Nephron progenitor cell (in vitro differentiated cells): ENCODE measurements around the gene PADI2.

Experiments
- DNase-seq: peaks from one replicate; pipeline ENCODE4 v3.0.0; 2021
- H3K27ac Mint-ChIP-seq: 2 replicates; pipeline ENCODE4 v1.8.0; 2021; ENCODE audit warnings: mild to moderate bottlenecking, moderate library complexity, mixed read lengths
- H3K27me3 Mint-ChIP-seq: 2 replicates; pipeline ENCODE4 v1.8.0; 2021; ENCODE audit warnings: mild to moderate bottlenecking, low read depth, mixed read lengths; ENCODE audit not compliant: poor library complexity
- H3K36me3 Mint-ChIP-seq: 2 replicates; pipeline ENCODE4 v1.8.0; 2021; ENCODE audit warnings: low read depth, mixed read lengths
- H3K4me1 Mint-ChIP-seq: 2 replicates; pipeline ENCODE4 v1.8.0; 2021; ENCODE audit warnings: mixed read lengths
- H3K4me3 Mint-ChIP-seq: 2 replicates; pipeline ENCODE4 v1.8.0; 2021; ENCODE audit warnings: mild to moderate bottlenecking, moderate library complexity, mixed read lengths
- H3K9me3 Mint-ChIP-seq: 2 replicates; pipeline ENCODE4 v1.8.0; 2021; ENCODE audit warnings: mild to moderate bottlenecking, moderate library complexity, mixed read lengths
- TF ChIP-seq, protein P1 (sequence below): fragments of 200-600 bp; sonication (generic); IDR thresholded peaks from 2 replicates; pipeline ENCODE4 v1.5.0; 2021; ENCODE audit warnings: antibody characterized with exemption

The PADI2 gene

DNA sequence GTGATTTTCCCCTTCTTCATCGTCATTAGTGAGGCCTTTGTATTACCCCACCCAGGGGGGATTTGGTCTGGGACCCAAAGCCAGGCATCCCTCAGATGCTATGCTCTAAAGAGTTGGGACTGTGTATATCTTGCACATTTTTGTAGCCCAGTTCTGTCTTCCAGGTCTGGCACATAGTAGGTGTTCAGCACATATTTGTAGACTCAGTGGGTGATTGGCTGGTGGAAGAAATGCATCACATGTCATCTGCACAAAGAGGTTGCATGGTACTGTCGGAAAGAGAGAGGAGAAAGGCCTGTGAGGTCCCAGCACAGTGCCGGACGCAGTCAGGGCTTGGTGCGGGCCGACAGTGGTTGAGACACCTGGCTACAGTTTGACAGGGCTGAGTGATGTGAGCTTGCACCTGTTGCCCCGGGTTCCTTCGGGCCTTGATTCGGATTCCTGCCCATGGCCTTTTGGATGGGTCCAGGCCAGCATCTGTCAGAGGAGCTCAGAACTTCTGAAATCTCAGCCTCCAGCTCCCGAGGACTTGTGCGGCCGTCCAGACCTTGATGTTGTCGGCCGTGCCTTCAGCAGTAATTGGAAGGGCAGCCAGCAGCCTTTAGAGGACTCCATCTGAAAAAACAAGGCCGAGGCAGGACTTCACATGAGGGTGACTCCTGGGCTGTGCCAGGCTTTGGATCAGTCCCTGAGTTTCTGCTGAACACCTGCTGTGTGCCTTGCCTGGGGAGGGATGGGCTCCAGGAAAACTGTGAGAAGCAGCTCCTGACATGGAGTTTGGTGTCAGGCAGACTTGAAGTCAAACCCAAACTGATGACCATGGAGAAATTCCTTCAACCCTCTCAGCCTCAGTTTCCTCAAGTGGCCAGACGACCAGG, 44.8 kb upstream of the PADI2 start:
- TF ChIP-seq, protein P1, sequence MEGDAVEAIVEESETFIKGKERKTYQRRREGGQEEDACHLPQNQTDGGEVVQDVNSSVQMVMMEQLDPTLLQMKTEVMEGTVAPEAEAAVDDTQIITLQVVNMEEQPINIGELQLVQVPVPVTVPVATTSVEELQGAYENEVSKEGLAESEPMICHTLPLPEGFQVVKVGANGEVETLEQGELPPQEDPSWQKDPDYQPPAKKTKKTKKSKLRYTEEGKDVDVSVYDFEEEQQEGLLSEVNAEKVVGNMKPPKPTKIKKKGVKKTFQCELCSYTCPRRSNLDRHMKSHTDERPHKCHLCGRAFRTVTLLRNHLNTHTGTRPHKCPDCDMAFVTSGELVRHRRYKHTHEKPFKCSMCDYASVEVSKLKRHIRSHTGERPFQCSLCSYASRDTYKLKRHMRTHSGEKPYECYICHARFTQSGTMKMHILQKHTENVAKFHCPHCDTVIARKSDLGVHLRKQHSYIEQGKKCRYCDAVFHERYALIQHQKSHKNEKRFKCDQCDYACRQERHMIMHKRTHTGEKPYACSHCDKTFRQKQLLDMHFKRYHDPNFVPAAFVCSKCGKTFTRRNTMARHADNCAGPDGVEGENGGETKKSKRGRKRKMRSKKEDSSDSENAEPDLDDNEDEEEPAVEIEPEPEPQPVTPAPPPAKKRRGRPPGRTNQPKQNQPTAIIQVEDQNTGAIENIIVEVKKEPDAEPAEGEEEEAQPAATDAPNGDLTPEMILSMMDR: no peak
- no peak for DNase-seq
- no peaks in the 10 kb centered on the region for H3K9me3 Mint-ChIP-seq

DNA sequence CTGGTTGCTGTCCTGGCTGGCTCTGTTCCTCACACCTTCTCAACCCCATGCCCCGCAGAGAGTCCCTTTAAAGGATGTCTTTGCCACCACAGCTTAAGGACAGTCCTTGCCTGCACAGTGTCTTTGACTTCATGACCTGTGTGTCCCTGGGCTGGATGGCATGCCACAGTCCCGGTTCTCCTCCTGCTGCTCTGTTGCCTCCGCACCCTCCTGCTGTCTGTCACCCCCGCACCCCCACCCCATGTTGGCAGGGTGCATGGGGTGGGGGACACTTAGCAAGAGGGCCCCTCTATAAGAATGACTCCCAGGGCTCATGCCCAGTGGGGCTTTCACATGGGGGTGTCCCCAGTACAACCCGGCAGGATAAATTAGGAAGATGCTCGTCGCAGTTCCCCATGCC, 44.1 kb upstream of the PADI2 start:
- TF ChIP-seq, protein P1: no peak
- Mint-ChIP-seq H3K36me3 (no peaks in the 10 kb centered on the region), H3K4me3 (no peak overlapping the region), H3K27me3 (peaks cover 18% of the 10 kb centered on the region), H3K9me3 (no peaks in the 10 kb centered on the region), H3K27ac (no peak overlapping the region), H3K4me1 (peaks cover 12% of the 10 kb centered on the region)
- DNase-seq: no peak

More for the DNA sequence above, 44.8 kb upstream of the PADI2 start:
- Mint-ChIP-seq H3K4me1 (peaks cover 17% of the 10 kb centered on the region), H3K27me3 (peaks cover 14% of the 10 kb centered on the region), H3K27ac (no peak overlapping the region), H3K4me3 (no peak overlapping the region), H3K36me3 (no peaks in the 10 kb centered on the region)

DNA sequence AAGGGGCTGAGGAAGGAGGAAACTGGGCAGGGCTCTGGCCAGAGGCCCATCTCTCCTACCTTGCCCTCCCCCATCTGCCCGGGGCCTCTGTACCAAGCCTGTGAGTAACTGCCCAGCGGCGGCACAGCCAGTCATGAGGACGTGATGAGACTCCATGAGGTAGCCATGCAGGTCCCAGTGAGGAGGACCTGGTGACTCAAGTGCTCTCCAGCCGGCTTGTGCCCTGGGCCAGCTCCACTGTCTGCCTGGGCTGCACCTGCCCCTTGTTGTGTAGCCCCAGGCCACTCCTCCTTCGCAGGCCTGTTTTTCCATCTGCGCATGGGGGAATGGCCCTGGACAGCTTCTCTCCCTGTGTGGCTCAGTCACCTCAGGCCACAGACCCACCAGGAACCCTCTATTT, 43.7 kb upstream of the PADI2 start:
- peaks cover 18% of the 10 kb centered on the region for H3K27me3 Mint-ChIP-seq
- no peak overlapping the region for H3K27ac Mint-ChIP-seq
- H3K4me3 Mint-ChIP-seq: no peak overlapping the region
- H3K4me1 Mint-ChIP-seq: peaks cover 12% of the 10 kb centered on the region
- H3K36me3 Mint-ChIP-seq: no peaks in the 10 kb centered on the region
- TF ChIP-seq, protein P1: no peak
- no peak for DNase-seq
- peaks cover 3% of the 10 kb centered on the region for H3K9me3 Mint-ChIP-seq

DNA sequence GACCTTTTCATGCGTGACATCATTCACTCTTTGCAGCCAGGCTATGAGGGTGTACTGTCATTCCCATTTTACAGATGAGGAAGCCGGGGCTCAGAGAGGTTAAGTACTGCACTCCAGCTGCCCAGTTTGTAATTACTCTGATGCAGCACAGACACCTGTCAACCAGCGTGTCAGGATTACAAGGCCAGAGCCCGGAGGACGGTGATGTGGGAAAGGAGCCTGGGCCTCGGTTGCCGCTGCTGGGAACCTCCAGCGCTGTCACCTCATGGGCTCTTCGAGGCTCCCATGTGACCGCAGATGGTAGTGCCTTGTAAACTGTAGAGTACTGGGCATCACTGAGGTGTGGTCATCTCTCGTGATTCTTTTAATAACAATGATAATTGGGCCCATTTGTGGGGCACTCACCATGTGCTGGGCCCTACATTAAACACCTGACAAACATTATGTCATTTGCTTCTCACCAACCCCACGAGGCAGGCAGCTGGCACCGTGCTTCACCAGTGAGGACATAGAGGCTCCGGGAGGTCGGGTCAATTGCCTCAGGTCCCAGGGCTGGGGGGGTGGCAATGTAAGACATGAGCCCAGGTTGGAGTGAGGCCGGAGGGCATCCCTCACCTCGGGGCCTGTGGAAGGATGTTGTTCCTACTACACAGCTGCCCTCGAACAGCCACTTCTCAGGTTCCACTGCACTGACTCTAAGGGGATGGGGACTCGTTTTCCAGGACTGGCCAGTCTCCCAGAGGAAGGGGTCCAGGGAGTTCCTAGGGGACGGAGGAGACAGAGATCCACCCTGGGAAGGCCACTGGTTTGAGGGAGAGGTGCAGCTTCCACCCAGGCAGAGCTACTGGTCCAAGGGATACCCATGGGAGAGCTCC, 42.9 kb upstream of the PADI2 start:
- peaks cover 11% of the 10 kb centered on the region for H3K9me3 Mint-ChIP-seq
- H3K27me3 Mint-ChIP-seq: peaks cover 18% of the 10 kb centered on the region
- no peak for DNase-seq
- peaks cover 7% of the 10 kb centered on the region for H3K4me1 Mint-ChIP-seq
- H3K27ac Mint-ChIP-seq: peak overlapping the region; percentile 61
- no peaks in the 10 kb centered on the region for H3K36me3 Mint-ChIP-seq
- H3K4me3 Mint-ChIP-seq: no peak overlapping the region
- TF ChIP-seq, protein P1: no peak

DNA sequence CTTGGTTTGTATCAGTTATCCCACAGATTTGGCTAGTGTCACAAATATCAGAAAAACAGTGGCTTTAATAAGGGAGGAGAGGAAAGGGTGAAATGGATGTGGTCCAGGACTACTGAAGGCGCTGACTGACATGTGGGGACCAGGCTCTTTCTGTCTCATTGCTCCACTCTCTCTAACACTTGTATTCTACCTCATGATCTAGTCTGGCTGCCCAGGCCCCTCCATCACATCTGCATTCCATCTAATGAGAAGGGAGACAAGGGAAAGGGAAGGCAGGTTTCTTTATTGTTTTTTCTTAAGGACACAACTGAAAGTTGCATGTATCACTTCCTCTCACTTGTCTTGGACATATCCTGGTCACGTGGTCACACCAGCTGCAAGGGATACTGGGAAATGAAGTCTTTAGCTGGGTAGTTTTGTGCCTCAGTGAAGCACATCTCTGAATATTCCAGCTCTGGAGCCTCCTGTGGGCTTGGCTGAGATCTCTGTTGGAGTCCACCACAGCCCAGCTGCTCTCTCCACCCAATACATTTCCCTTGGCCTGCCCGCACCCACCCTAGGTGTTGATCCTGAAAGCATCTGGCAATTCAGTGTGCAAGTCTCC, 42.0 kb upstream of the PADI2 start:
- H3K4me3 Mint-ChIP-seq: no peak overlapping the region
- H3K36me3 Mint-ChIP-seq: no peaks in the 10 kb centered on the region
- H3K9me3 Mint-ChIP-seq: peaks cover 18% of the 10 kb centered on the region
- no peak for DNase-seq
- H3K4me1 Mint-ChIP-seq: no peaks in the 10 kb centered on the region
- H3K27ac Mint-ChIP-seq: no peak overlapping the region
- TF ChIP-seq, protein P1: no peak
- peaks cover 16% of the 10 kb centered on the region for H3K27me3 Mint-ChIP-seq
